Neural cell (in vitro differentiated cells): Measurements from ENCODE around the gene NFE2L3. TPM values are rescaled to one million over a fixed set of nuclear protein-coding genes. Genes with fewer than 3 reads are reported as not detected.

Experiments used
- H2AFZ ChIP-seq: fragments of 200-600, 300-800 bp; sonication (generic), shearing (Covaris generic); 2 replicates; pipeline ENCODE4 v1.6.0; 2014; ENCODE audit warnings: low read depth, mild to moderate bottlenecking, antibody characterized with exemption, low read length, moderate library complexity
- H3F3A ChIP-seq: fragments of 200-600 bp; shearing (Covaris generic); 2 replicates; pipeline ENCODE4 v1.6.1; 2016; ENCODE audit warnings: mild to moderate bottlenecking, moderate library complexity, mixed read lengths, antibody characterized with exemption, low read length; ENCODE audit not compliant: insufficient read depth, poor library complexity, severe bottlenecking
- H3K27ac ChIP-seq: fragments of 200-600, 300-800 bp; sonication (generic), shearing (Covaris generic); 2 replicates; pipeline ENCODE4 v1.5.1; 2014; ENCODE audit warnings: mild to moderate bottlenecking, low read length, moderate library complexity
- H3K27me3 ChIP-seq: fragments of 300-800, 200-600 bp; sonication (generic), shearing (Covaris generic); 2 replicates; pipeline ENCODE4 v1.6.0; 2014; ENCODE audit warnings: mild to moderate bottlenecking, low read depth, low read length, moderate library complexity; ENCODE audit not compliant: insufficient read depth
- H3K36me3 ChIP-seq: fragments of 300-800, 200-600 bp; sonication (generic), shearing (Covaris generic); 2 replicates; pipeline ENCODE4 v1.5.1; 2014; ENCODE audit warnings: mild to moderate bottlenecking, antibody characterized with exemption, low read length, moderate library complexity; ENCODE audit not compliant: insufficient read depth
- H3K4me2 ChIP-seq: fragments of 300-800, 200-600 bp; sonication (generic), shearing (Covaris generic); 2 replicates; pipeline ENCODE4 v1.6.0; 2014; ENCODE audit warnings: mild to moderate bottlenecking, low read length
- H3K4me3 ChIP-seq: fragments of 300-800, 200-600 bp; sonication (generic), shearing (Covaris generic); 2 replicates; pipeline ENCODE4 v1.5.1; 2014; ENCODE audit warnings: mild to moderate bottlenecking, low read length, moderate library complexity
- H3K79me2 ChIP-seq: fragments of 200-600 bp; shearing (Covaris generic); replicated peaks from 2 replicates; pipeline ENCODE4 v1.6.0; 2014; ENCODE audit warnings: mild to moderate bottlenecking, low read length, moderate library complexity; ENCODE audit not compliant: insufficient read depth
- H3K9ac ChIP-seq: fragments of 300-800, 200-600 bp; sonication (generic), shearing (Covaris generic); 2 replicates; pipeline ENCODE4 v1.6.1; 2016; ENCODE audit warnings: mild to moderate bottlenecking, low read length, mixed read lengths
- H3K9me2 ChIP-seq: fragments of 200-600 bp; shearing (Covaris generic); 2 replicates; pipeline ENCODE4 v1.6.1; 2016; ENCODE audit warnings: mild to moderate bottlenecking, low read length, mixed read lengths; ENCODE audit not compliant: insufficient read depth
- H3K9me3 ChIP-seq: fragments of 200-600, 300-800 bp; sonication (generic), shearing (Covaris generic); 2 replicates; pipeline ENCODE4 v1.6.1; 2016; ENCODE audit warnings: mild to moderate bottlenecking, mixed run types, low read length, moderate library complexity, mixed read lengths
- H4K20me1 ChIP-seq: fragments of 200-600 bp; shearing (Covaris generic); 2 replicates; pipeline ENCODE4 v1.6.1; 2016; ENCODE audit warnings: mild to moderate bottlenecking, mixed run types; ENCODE audit not compliant: insufficient read depth
- CTCF ChIP-seq: fragments of 450-650 bp; IDR thresholded peaks from 2 replicates; pipeline ENCODE4 v1.5.1; 2014; ENCODE audit warnings: antibody characterized with exemption, mild to moderate bottlenecking, moderate library complexity; ENCODE audit not compliant: poor library complexity, severe bottlenecking
- EP300 ChIP-seq: fragments of 450-650 bp; conservative IDR thresholded peaks from 2 replicates; pipeline ENCODE4 v1.6.1; 2014; ENCODE audit warnings: antibody characterized with exemption, mild to moderate bottlenecking, moderate library complexity; ENCODE audit not compliant: poor library complexity, severe bottlenecking
- EZH2 ChIP-seq: fragments of 200-600, 300-800 bp; shearing (Covaris generic), sonication (generic); IDR thresholded peaks from 2 replicates; pipeline ENCODE4 v1.6.1; 2014; ENCODE audit warnings: antibody characterized with exemption, low read length, borderline replicate concordance, mild to moderate bottlenecking; ENCODE audit not compliant: insufficient read depth, poor library complexity, severe bottlenecking
- MXI1 ChIP-seq: fragments of 450-650 bp; conservative IDR thresholded peaks from 2 replicates; pipeline ENCODE4 v1.6.1; 2014; ENCODE audit warnings: antibody characterized with exemption, mild to moderate bottlenecking; ENCODE audit not compliant: poor library complexity, severe bottlenecking
- POLR2AphosphoS5 ChIP-seq: IDR thresholded peaks from 2 replicates; pipeline ENCODE4 v1.6.1; 2012
- RAD21 ChIP-seq: fragments of 450-650 bp; conservative IDR thresholded peaks from 2 replicates; pipeline ENCODE4 v1.6.1; 2014; ENCODE audit warnings: antibody characterized with exemption, mild to moderate bottlenecking, moderate library complexity
- REST ChIP-seq: IDR thresholded peaks from 2 replicates; pipeline ENCODE4 v1.6.1; 2012; ENCODE audit warnings: borderline replicate concordance
- SMC3 ChIP-seq: fragments of 450-650 bp; conservative IDR thresholded peaks from 2 replicates; pipeline ENCODE4 v1.6.1; 2014; ENCODE audit warnings: antibody characterized with exemption, mild to moderate bottlenecking, moderate library complexity; ENCODE audit not compliant: poor library complexity
- TAF1 ChIP-seq: IDR thresholded peaks from 2 replicates; pipeline ENCODE4 v1.6.1; 2012; ENCODE audit warnings: low read depth
- polyA plus RNA-seq: library from polyadenylated mRNA; depleted of rRNA; stranded (reverse); fragments of >200 nt; gene quantifications from 2 replicates; pipeline ENCODE4 v1.2.3, GENCODE V29; 2014

The NFE2L3 gene
- polyA plus RNA-seq, 1 donor from 2014 or later, result 2.9 TPM

- Histone ChIP-seq H3K9ac (no peak overlapping the region), H3K9me2 (no peaks in the 10 kb centered on the region), H3K79me2 (no peaks in the 10 kb centered on the region), H3K27ac (no peak overlapping the region), H3K4me3 (no peak overlapping the region), H2AFZ (no peak overlapping the region), H3K36me3 (no peaks in the 10 kb centered on the region), H3K27me3 (peaks cover 30% of the 10 kb centered on the region), H3F3A (no peaks in the 10 kb centered on the region), H3K4me2 (no peak overlapping the region), H3K9me3 (no peaks in the 10 kb centered on the region), H4K20me1 (no peaks in the 10 kb centered on the region)
- TF ChIP-seq EP300 (no peak), POLR2AphosphoS5 (no peak), CTCF (no peak), REST (no peak), RAD21 (no peak), TAF1 (no peak)
Observed at GRCh38 chr7:26149391-26149977, 2.5 kb upstream of the NFE2L3 start.

GRCh38 chr7:26151096-26151495 is 902 bp upstream of the NFE2L3 start:
- no peaks in the 10 kb centered on the region for H3K9me2 ChIP-seq
- H3K4me2 ChIP-seq, result no peak overlapping the region
- H3K79me2 ChIP-seq, result no peaks in the 10 kb centered on the region
- H3K36me3 ChIP-seq, result no peaks in the 10 kb centered on the region
- no peak overlapping the region for H3K9ac ChIP-seq
- TF ChIP-seq EZH2 (no peak), SMC3 (no peak), CTCF (no peak), RAD21 (no peak), POLR2AphosphoS5 (no peak), MXI1 (no peak)
- no peaks in the 10 kb centered on the region for H3F3A ChIP-seq
- peaks cover 35% of the 10 kb centered on the region for H3K27me3 ChIP-seq
- no peak overlapping the region for H3K4me3 ChIP-seq
- no peaks in the 10 kb centered on the region for H4K20me1 ChIP-seq
- H2AFZ ChIP-seq, result no peak overlapping the region
- H3K27ac ChIP-seq, result no peak overlapping the region
- H3K9me3 ChIP-seq, result no peaks in the 10 kb centered on the region
